Tibial nerve (tissue), 3 donors: Measurements from ENCODE around the gene SLC12A1.

Experiments
- POLR2A ChIP-seq, 2 donors: fragments of 450-650 bp; IDR thresholded peaks; one replicate each; pipeline ENCODE4 v1.6.1; 2017; ENCODE audit warnings: antibody characterized with exemption in 2 of 2, mild to moderate bottlenecking in 2 of 2, moderate library complexity in 2 of 2
- TF ChIP-seq, protein P1 (sequence below), 5 experiments: fragments of 200-600 bp in 3 of 5; fragments of 450-650 bp in 2 of 5; sonication (generic) in 3 of 5; IDR thresholded peaks; one replicate each; pipeline ENCODE4 v1.5.1; 2016 to 2019; ENCODE audit warnings: antibody characterized with exemption in 5 of 5, mild to moderate bottlenecking in 3 of 5, moderate library complexity in 2 of 5

DNA sequence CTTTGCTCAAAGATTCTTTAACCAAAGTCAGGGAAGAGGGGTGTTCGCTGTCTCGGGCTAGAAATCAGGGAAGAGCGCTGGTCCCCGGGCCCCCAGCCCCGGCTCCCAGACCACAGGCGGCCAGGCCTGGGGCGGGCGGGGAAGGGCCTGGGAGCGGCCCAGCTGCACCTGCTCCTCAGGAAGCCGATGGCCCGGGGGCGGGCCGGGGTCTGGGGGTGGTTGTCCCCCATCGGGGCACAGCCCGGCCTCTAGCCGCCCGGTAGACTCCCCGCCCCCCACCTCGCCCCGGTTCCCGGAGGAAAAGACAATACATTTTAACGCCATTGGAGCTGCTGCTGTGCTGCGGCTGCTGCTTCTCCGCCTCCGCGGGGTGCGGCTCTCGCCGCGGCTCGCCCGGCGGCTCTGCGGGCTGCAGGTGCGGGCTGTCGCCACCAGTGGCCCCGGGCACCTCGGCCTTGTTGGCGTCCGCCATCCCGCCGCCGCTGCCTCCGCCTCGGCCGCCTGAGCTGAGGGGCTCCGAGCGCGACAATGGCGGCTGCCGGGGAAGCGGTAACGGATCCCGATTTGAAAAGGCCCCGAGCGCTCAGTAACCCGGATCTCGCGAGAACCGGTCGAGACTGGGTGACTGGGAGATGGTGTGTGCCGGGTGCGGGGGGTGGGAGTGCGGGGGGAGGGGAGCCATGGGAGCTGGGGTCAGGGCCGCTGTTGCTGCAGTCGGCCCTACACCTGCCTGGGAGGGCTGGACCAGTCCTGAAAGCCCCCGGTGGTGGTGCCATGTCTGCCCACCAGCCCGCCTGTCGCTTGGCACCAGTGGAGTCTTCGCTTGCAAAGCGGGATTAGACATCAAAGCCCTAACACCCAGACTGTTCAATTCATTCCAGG lies 28.1 kb upstream of the SLC12A1 start, which contains the start of gene MYEF2:
- TF ChIP-seq, protein P1, sequence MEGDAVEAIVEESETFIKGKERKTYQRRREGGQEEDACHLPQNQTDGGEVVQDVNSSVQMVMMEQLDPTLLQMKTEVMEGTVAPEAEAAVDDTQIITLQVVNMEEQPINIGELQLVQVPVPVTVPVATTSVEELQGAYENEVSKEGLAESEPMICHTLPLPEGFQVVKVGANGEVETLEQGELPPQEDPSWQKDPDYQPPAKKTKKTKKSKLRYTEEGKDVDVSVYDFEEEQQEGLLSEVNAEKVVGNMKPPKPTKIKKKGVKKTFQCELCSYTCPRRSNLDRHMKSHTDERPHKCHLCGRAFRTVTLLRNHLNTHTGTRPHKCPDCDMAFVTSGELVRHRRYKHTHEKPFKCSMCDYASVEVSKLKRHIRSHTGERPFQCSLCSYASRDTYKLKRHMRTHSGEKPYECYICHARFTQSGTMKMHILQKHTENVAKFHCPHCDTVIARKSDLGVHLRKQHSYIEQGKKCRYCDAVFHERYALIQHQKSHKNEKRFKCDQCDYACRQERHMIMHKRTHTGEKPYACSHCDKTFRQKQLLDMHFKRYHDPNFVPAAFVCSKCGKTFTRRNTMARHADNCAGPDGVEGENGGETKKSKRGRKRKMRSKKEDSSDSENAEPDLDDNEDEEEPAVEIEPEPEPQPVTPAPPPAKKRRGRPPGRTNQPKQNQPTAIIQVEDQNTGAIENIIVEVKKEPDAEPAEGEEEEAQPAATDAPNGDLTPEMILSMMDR (IDR thresholded peaks at IDR 0.05) = no peak
- no peak for TF ChIP-seq POLR2A (IDR thresholded peaks at IDR 0.05)
